ENCODE measurements around the gene ARHGEF37. TPM values are rescaled to one million over a fixed set of nuclear protein-coding genes. Genes with fewer than 3 reads are reported as not detected.

The ARHGEF37 gene
- total RNA-seq, 1 experiment from 2014 or later: 0.70 TPM

DNA sequence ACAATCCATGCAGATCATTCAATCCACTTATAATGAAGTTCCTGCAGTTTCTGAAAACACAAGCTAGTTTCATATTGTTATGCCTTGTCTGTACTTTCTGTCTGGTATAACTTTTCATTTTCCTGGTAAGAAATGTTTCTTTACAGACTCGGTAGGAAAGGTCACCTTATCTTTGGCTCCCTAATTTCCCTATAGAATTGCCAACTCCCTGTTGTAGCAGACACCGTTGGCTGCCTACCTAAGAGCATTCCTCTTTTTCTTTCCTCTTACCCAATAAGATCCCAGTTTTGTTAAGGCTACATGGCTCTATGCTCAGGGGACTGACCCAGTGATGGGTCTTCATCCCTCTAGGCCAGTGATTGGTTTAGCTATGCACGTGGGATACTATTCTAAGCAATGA is 6.2 kb upstream of the ARHGEF37 start:
- no peaks in the 10 kb centered on the region for H3K36me3 Mint-ChIP-seq (ENCODE audit: insufficient read depth, unreplicated experiment)
- H3K4me1 ChIP-seq: no peaks in the 10 kb centered on the region
- H3K27ac Mint-ChIP-seq (ENCODE audit: unreplicated experiment): no peak overlapping the region
- ChIA-PET CTCF (no interaction called here), POLR2A (interaction anchor here (0.6 kb wide), 1 partner anchor 575 kb away, joined by 4 read pairs; no protein-coding TSS in a partner anchor)
- intact Hi-C loops (cut with micrococcal nuclease; ENCODE audit: unreplicated experiment): no loop called here
- BruUV-seq (replicated peaks): no TSS peak
- no peak overlapping the region for H3K4me3 Mint-ChIP-seq (ENCODE audit: unreplicated experiment)
- H3K9me3 ChIP-seq: no peaks in the 10 kb centered on the region
- TF ChIP-seq, protein P1, sequence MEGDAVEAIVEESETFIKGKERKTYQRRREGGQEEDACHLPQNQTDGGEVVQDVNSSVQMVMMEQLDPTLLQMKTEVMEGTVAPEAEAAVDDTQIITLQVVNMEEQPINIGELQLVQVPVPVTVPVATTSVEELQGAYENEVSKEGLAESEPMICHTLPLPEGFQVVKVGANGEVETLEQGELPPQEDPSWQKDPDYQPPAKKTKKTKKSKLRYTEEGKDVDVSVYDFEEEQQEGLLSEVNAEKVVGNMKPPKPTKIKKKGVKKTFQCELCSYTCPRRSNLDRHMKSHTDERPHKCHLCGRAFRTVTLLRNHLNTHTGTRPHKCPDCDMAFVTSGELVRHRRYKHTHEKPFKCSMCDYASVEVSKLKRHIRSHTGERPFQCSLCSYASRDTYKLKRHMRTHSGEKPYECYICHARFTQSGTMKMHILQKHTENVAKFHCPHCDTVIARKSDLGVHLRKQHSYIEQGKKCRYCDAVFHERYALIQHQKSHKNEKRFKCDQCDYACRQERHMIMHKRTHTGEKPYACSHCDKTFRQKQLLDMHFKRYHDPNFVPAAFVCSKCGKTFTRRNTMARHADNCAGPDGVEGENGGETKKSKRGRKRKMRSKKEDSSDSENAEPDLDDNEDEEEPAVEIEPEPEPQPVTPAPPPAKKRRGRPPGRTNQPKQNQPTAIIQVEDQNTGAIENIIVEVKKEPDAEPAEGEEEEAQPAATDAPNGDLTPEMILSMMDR (IDR thresholded peaks at IDR 0.05; ENCODE audit: insufficient read depth in 1 of 2, low read depth in 1 of 2, low read length in 1 of 2, severe bottlenecking in 1 of 2, unreplicated experiment in 1 of 2): no peak
- DNase-seq: no peak
- no peaks in the 10 kb centered on the region for H3K27me3 ChIP-seq (replicated peaks; ENCODE audit: control insufficient read depth, insufficient read depth, low read length)
- H3K9me3 Mint-ChIP-seq (ENCODE audit: unreplicated experiment): no peaks in the 10 kb centered on the region
- no peak overlapping the region for H3K4me3 ChIP-seq (ENCODE audit: low read depth, low read length)
- H3K27me3 Mint-ChIP-seq (ENCODE audit: insufficient read depth, unreplicated experiment): no peaks in the 10 kb centered on the region
- no peaks in the 10 kb centered on the region for H3K36me3 ChIP-seq (ENCODE audit: control insufficient read depth, insufficient read depth, low read length)
- H3K4me1 Mint-ChIP-seq (ENCODE audit: low read depth, unreplicated experiment): no peaks in the 10 kb centered on the region

DNA sequence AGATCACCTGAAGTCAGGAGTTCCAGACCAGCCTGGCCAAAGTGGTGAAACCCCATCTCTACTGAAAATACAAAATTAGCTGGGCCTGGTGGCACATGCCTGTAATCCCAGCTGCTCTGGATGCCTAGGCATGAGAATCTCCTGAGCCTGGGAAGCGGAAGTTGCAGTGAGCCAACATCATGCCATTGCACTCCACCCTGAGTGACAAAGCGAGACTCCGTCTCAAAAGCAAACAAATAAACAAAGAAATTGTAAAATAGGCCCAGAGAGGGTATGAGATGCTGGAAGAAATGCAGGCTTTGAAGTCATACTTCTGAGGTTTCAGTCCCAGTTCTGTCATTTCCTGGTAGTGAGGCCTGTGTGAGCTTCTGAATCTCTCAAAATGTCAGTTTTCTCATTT is 5.3 kb upstream of the ARHGEF37 start:
- Mint-ChIP-seq H3K36me3 (ENCODE audit: insufficient read depth, unreplicated experiment) (no peaks in the 10 kb centered on the region), H3K4me1 (ENCODE audit: low read depth, unreplicated experiment) (no peaks in the 10 kb centered on the region), H3K27me3 (ENCODE audit: insufficient read depth, unreplicated experiment) (no peaks in the 10 kb centered on the region), H3K9me3 (ENCODE audit: unreplicated experiment) (no peaks in the 10 kb centered on the region), H3K27ac (ENCODE audit: unreplicated experiment) (no peak overlapping the region), H3K4me3 (ENCODE audit: unreplicated experiment) (no peak overlapping the region)
- Histone ChIP-seq H3K4me3 (ENCODE audit: low read depth, low read length) (no peak overlapping the region), H3K4me1 (no peaks in the 10 kb centered on the region), H3K36me3 (ENCODE audit: control insufficient read depth, insufficient read depth, low read length) (no peaks in the 10 kb centered on the region), H3K9me3 (no peaks in the 10 kb centered on the region), H3K27me3 (replicated peaks; ENCODE audit: control insufficient read depth, insufficient read depth, low read length) (no peaks in the 10 kb centered on the region)
- TF ChIP-seq, protein P1 (IDR thresholded peaks at IDR 0.05; ENCODE audit: insufficient read depth in 1 of 2, low read depth in 1 of 2, low read length in 1 of 2, severe bottlenecking in 1 of 2, unreplicated experiment in 1 of 2): no peak
- ChIA-PET CTCF (no interaction called here), POLR2A (interaction anchor here (0.6 kb wide), 1 partner anchor 155 kb away, joined by 9 read pairs; no protein-coding TSS in a partner anchor)
- intact Hi-C loops (cut with micrococcal nuclease; ENCODE audit: unreplicated experiment): no loop called here
- DNase-seq: no peak
- BruUV-seq (replicated peaks): no TSS peak

DNA sequence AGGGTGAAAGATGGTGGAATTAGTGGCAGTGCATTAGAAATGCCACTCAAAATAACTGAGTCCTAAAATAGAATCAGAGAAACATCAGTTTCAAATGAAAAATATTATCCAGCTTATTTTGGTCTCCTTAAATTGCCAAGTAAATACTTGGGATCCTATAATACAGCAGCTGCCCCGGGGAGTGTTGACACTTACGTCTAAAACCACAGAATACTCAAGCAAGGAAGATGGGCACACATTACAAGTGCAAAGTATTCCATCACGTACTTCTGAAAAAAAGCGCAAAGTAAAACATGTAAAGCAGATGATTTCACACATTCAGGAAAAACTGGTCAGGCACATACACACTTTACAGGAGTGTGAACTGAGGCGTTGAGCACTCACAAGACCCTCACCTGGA is 2.4 kb upstream of the ARHGEF37 start:
- Histone ChIP-seq H3K36me3 (ENCODE audit: control insufficient read depth, insufficient read depth, low read length) (no peaks in the 10 kb centered on the region), H3K9me3 (no peaks in the 10 kb centered on the region), H3K4me3 (ENCODE audit: low read depth, low read length) (no peak overlapping the region), H3K4me1 (no peaks in the 10 kb centered on the region), H3K27me3 (replicated peaks; ENCODE audit: control insufficient read depth, insufficient read depth, low read length) (no peaks in the 10 kb centered on the region)
- ChIA-PET POLR2A (no interaction called here), CTCF (no interaction called here)
- Mint-ChIP-seq H3K9me3 (ENCODE audit: unreplicated experiment) (no peaks in the 10 kb centered on the region), H3K4me3 (ENCODE audit: unreplicated experiment) (no peak overlapping the region), H3K27ac (ENCODE audit: unreplicated experiment) (no peak overlapping the region), H3K4me1 (ENCODE audit: low read depth, unreplicated experiment) (no peaks in the 10 kb centered on the region), H3K27me3 (ENCODE audit: insufficient read depth, unreplicated experiment) (no peaks in the 10 kb centered on the region), H3K36me3 (ENCODE audit: insufficient read depth, unreplicated experiment) (no peaks in the 10 kb centered on the region)
- DNase-seq: no peak
- no TSS peak for BruUV-seq (replicated peaks)
- TF ChIP-seq, protein P1 (IDR thresholded peaks at IDR 0.05; ENCODE audit: insufficient read depth in 1 of 2, low read depth in 1 of 2, low read length in 1 of 2, severe bottlenecking in 1 of 2, unreplicated experiment in 1 of 2): no peak
- intact Hi-C loops (cut with micrococcal nuclease; ENCODE audit: unreplicated experiment): no loop called here

Measured in Caco-2 (cell line).